GM19351 (cell line): Measurements from ENCODE around the gene SMARCE1.
"Not testable (repeated sequence)": the region's sequence is repeated elsewhere in the genome, so short reads cannot be mapped to it uniquely, and the experiment has no call there.

Experiments used
- ATAC-seq: cut with Tn5 transposase; IDR thresholded peaks from one replicate; pipeline ENCODE4 v1.9.1; 2021; ENCODE audit warnings: mild to moderate bottlenecking, moderate library complexity; ENCODE audit not compliant: unreplicated experiment

SMARCE1 gene

DNA sequence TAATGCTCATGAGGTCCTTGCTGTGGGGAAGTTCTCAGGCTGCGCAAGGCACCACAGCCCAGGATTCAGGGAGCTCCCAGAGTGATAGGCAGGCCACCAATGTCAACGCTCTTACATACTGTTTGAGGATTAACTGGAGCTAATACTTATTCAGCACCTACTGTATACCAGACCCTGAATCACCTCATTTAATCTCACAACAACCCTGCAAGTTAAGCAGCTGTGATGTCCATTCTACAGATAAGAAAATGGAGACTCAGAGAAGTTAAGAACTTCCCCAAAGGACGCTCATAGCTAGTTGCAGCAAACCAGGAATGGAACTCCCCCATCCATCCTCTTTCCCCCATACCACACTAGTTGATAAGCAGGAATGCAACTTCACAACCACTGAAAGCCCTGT, 56.9 kb downstream of the SMARCE1 start:
- ATAC-seq: no peak

DNA sequence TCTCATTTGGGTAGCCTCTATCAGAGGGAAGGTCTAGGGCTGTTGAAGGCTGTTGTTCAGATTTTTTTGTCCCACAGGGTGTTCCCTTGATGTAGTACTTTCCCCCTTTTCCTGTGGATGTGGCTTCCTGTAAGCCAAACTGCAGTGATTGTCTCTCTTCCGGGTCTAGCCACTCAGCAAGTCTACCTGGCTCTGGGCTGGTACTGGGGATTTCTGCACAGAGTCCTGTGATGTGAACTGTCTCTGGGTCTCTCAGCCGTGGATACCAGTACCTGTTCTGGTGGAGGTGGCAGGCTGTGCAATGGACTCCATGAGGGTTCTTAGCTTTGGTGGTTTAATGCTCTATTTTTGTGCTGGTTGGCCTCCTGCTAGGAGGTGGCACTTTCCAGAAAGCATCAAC, 59.1 kb downstream of the SMARCE1 start:
- ATAC-seq: no peak

DNA sequence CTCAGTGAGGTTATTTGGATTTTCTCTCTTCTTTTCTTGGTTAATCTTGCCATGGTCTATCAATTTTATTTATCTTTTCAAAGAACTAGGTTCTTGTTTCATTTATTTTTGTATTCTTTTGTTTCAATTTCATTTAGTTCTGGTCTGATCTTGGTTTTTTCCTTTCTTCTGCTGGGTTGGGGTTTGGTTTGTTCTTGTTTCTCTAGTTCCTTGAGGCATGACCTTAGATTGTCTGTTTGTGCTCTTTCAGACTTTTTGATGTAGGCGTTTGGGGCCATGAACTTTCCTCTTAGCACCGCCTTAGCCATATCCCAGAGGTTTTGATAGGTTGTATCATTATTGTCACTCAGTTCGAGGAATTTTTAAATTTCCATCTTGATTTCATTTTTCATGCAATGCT, 61.4 kb downstream of the SMARCE1 start:
- ATAC-seq: not testable (repeated sequence)

GRCh38 chr17:40584950-40585349, 62.7 kb downstream of the SMARCE1 start:
- ATAC-seq: not testable (repeated sequence)

DNA sequence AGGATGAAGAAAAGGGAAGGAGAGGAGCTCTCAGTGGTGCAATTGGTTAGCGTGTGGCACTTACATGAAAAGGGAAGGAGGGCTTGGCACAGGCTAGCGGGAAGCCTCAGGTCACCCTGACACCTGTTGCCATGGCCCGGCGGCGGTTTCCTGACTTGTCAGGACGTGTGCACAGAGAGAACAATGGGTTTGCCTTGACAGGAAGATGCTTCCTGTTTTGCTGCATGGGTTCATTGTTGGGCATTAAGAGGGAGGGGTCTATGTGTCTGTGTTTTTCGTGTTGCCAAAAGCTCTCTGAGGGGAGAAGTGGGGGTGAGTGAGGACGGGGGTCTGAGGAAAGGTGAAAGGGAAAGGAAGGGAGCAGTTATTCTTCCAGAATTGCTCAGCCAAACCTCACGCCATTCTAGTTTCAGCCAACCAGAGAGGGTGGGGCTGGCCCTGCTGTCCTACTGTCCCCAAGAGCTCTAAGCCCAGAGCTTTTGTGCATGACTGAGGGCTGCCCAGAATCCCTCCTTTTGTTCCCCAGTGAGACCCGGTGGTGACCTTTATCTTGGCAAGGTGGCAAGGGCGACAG, 65.2 kb downstream of the SMARCE1 start:
- peak; percentile 83 for ATAC-seq

DNA sequence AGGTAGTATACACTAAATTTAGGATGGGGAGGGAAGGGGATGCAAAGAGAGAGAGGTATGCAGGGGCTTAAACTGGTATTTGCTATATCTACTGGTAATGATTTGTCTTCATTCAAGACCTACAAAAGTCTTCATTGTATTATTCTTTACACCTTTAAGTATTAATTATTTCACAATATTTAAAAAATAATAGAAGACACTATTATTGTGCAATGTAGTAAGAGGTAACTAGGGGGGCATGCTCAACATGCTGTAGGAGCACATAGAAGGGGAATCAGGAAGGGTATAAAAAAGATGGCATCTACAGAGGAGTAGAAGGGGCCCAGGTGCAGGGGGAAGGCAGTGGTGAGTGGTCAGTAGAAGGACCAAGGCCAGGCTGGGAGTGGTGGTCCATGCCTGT, 67.5 kb downstream of the SMARCE1 start:
- ATAC-seq: no peak

DNA sequence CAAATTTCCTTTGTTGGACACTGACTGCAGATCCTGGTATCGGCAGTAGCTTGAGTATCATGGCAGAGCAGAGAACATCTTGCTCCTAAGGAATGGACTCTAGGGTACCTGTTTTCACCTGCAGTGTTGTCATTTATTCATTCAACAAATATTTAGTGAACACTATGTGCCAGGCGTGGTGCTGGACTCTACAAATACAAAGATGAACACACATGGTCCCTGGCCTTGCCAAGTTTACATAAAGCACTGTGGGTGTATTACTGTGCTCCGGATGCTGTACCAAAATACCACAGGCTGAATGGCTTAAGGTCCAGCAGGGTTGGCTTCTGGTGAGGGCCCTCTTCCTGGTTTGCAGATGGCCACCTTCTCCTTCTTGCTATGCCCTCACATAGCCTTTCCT, 68.1 kb downstream of the SMARCE1 start:
- no peak for ATAC-seq

DNA sequence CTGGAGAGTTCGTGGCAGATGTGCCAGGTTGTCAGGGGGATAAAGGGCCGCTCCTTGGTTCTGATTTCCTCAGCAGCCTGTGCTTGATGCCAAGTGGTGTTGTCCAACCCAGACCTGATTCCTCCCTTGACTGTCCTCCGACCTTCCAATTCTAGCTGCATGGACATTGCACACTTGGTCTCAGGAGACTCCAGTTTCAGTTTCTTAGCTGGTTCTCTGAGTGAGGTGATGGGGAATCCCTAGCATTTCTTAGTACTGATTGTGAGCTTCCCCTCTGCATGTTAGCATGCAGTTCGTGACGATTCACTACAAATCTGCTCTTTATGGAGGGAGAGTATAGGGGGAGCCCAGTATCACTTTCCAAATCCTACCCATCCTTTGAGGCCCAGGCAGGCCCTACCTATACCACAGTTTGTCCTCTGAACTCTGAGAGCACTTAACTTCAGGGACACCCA, 70.0 kb downstream of the SMARCE1 start:
- peak; percentile 58 for ATAC-seq

DNA sequence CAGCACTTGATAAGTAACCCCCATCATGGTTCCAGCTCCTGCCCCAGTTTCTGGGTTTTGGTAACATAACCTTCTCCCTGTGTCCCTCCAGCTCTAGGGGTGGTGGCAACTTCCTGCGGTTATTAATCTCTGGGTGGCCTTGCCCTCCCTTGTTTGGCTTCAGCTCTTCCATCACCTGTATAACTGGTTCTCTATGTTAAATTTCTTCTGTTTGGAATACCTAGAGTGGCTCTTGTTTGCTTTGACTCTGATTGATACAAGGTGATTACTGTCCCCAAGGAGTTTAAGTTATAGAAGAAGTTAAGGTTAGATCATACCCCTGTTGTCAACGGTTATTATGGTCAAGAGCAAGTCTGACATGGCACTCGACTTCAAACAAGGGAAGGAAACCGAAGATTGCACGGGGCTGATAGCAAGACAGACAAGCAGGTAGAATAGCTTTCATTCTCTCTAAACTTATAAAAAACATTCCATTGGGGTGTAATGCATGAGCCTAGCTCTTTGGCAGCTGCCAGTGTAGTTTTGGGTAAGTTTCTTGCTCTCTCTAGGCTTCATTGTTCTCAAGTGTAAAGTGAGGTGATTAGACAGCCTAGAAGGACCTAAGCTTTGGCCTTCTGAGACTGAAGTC, 71.4 kb downstream of the SMARCE1 start:
- ATAC-seq: no peak
